Stimulated activated CD4-positive, alpha-beta T cell treated with anti-CD3 and anti-CD28 coated beads, Interleukin-1b, Interleukin-23, amount 100 ng/mL, for 24 hours (primary cell): Measurements from ENCODE around the gene PRR23E.

ENCODE experiments used
- DNase-seq, 4 experiments: peaks; one replicate each; pipeline ENCODE4 v3.0.0-alpha.2; 2020; ENCODE audit warnings: low read depth in 4 of 4, low spot score in 1 of 4

PRR23E gene

DNA sequence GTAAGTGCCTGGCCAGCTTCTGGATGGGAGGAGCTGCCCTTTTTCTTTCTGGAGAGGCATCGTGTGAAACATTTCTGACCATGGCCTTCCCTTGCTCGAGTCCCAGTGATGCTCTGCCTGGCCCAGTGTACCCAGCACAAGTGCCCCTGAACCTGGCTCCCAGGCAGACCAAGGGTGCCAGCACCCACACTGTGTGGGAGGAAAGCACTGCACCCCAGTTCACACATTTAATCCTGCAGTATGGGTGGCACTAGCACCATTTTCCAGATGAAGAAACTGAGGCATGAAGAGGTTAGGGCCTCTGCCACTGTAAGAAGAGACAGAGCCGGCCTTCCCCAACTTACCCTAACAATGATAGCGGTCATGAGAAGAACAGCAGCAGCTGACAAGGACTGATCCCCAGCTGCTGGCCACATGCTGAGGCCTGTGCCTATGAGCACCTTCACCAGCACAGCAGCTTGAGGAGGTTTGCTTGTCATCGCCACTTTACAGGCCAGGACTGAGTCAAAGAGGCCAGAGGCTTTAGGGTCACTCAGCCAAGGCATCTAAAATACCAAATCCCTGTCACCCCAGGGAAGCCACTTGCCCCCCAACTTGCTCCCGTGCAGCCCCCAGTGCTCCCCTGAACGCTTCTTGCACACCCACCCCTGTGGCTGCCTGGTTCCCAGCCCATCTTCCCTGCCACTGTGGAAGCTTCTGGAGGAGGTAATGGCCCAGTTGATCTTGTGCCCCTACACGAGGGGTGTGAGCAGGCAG lies 15.0 kb downstream of the PRR23E start:
- no peak for DNase-seq

- no peak for DNase-seq
Measured at GRCh38 chr3:127208483-127209100, 15.7 kb downstream of the PRR23E start.

- no peak for DNase-seq
Measured at GRCh38 chr3:127209155-127209839, 16.4 kb downstream of the PRR23E start.

GRCh38 chr3:127209840-127210653 lies 17.1 kb downstream of the PRR23E start:
- no peak for DNase-seq

GRCh38 chr3:127210654-127210943 lies 17.7 kb downstream of the PRR23E start:
- DNase-seq = no peak

- DNase-seq = no peak
Measured at GRCh38 chr3:127211118-127212060, 18.5 kb downstream of the PRR23E start.

DNA sequence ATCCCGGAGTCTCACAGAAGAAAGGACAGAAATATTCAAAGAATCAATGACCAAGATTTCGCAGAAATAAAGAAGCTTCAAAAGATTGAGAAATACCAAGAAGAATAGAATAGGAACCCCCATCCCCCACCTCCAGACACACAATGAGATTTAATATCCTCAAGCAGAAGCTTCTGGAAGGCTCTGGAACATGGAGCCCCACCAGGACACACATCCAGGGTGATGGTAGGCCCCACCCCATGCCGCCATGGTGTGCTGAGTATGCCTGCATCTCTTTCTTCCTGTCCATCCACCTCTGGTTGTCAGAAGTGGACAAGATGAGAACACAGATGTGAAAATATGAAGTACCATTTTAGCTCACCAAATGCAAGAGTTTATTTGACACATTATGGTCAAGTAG lies 19.3 kb downstream of the PRR23E start:
- DNase-seq = no peak

GRCh38 chr3:127212711-127213110 lies 19.8 kb downstream of the PRR23E start:
- DNase-seq = no peak

- no peak for DNase-seq
Measured at GRCh38 chr3:127213381-127213918, 20.5 kb downstream of the PRR23E start.

DNA sequence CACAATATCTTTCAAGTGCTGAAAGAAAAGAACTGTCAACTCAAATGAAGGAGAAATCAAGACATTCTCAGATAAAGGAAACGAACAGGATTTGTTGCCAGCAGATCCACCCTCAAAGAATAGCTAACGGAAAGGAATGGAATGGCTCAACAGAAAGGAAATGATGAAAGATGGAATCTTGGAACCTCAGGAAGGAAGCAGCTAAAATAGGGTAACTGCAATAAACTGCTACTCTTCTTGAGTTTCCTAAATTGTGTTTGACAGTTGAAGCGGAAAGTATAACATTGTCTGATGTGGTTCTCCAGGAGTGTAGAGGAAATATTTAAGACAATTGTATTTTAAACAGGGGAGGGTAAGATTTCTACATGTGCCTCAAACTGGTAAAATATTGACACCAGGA lies 22.0 kb downstream of the PRR23E start:
- no peak for DNase-seq

DNA sequence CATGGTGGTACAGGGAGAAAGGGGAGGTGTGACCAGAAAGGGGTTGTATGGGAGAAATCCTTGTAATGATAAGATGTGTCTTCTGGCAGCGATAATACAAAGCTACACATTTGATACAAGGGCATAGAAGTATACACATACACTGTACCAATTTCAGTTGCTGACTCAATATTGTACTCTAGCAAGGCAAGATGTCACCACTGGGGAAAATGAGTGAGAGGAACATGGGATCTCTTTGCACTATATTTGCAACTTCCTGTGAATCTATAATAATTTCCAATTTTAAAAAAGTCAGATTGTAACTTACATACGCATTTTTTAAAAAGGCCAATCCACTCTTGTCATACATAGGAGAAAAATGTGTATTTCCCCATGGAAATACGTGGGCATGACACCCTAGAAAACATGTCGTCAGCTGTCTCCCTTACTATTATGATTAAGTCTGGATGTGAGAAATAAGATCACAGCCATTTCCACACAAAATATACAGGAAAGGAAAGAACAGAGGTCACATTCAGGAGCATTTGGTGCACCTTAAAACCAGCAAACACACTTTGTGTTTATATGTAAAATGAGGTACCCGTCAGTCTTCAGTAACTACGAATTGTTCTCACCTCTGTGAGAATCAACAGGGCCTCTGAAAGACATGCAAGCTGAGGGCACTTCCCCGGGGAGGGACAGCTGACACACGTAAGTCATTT lies 22.9 kb downstream of the PRR23E start:
- DNase-seq = no peak

GRCh38 chr3:127216415-127217261 lies 23.7 kb downstream of the PRR23E start:
- DNase-seq = no peak

- no peak for DNase-seq
Measured at GRCh38 chr3:127217596-127218453, 24.9 kb downstream of the PRR23E start.

GRCh38 chr3:127218454-127218922 lies 25.6 kb downstream of the PRR23E start:
- no peak for DNase-seq

- no peak for DNase-seq
Measured at GRCh38 chr3:127220497-127220896, 27.6 kb downstream of the PRR23E start.

DNA sequence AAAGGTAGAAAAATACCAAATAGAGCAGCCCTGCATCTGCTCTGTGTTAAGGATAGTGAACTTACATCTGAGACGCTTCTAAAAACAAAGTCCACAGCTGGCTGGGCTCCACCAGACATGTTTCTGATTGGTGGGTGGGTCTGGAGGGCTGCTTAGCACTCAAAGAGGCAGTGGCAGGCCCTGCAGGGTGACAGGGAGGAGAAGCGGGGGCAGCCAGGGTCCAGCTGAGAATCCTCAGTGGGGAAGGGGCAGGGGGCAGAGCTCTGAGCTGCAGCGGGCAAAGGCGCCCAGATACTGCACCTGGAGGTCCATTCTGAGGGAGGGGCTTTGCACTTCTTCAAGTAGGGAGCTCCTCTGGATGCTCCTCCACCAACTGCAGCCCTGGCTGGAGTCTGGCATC lies 28.1 kb downstream of the PRR23E start:
- no peak for DNase-seq

DNA sequence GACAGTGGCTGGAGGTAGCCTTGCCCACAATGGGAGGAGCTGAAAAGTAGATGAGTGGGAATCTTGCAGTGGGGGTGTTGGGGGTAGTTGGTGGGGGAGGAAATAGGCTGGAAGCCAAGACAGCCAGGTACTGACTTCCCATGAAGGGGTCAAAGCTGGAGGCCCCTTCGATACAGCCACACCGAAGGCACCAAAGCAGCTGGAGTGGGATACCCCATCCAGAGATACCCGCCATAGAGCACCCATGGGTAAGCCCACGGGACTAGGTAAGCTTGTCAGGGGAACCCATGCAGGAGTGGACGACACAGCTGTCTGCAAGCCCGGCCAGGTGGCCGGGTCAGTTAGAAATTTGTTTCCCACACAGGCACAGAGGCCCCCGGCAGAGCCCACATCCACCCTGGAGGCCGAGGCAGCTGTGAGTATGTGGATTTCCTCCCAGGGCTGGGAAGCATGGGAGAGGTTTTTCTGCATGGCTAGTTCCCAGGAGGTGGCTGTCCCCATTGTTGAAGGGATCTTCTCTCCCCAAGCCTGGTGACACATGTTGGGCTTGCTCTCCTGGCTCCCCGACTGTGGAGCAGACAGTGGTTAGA lies 28.6 kb downstream of the PRR23E start:
- DNase-seq = no peak
